Keratinocyte (primary cell): ENCODE data around the gene MBP. TPM values are rescaled to one million over a fixed set of nuclear protein-coding genes. Genes with fewer than 3 reads are reported as not detected.

ENCODE experiments used
- DNase-seq: peaks from one replicate; pipeline ENCODE4 v3.0.0-alpha.2; 2011; ENCODE audit warnings: low read depth, missing footprints, low spot score
- FAIRE-seq: peaks from 2 replicates; lab custom pipeline; 2011; peaks lifted over from hg19 to GRCh38; lab: Jason Lieb, UNC
- H2AFZ ChIP-seq: 2 replicates; pipeline ENCODE4 v1.6.0; 2012; ENCODE audit warnings: low read length, control low read depth, inconsistent platforms; ENCODE audit not compliant: control insufficient read depth
- H3K27ac ChIP-seq: 2 replicates; pipeline ENCODE4 v1.5.1; 2011; ENCODE audit warnings: low read length; ENCODE audit not compliant: control insufficient read depth, insufficient read depth
- H3K27me3 ChIP-seq: 3 replicates; pipeline ENCODE4 v1.6.0; 2011; ENCODE audit warnings: low read length; ENCODE audit not compliant: control insufficient read depth, insufficient read depth; ENCODE audit errors: extremely low read depth
- H3K36me3 ChIP-seq, 2 experiments: 2 replicates in 1 of 2; 3 replicates in 1 of 2; pipeline ENCODE4 v1.5.1; 2011; ENCODE audit warnings: low read length in 2 of 2, mild to moderate bottlenecking in 1 of 2; ENCODE audit not compliant: control insufficient read depth in 2 of 2, insufficient read depth in 2 of 2; ENCODE audit errors: extremely low read depth in 1 of 2
- H3K4me1 ChIP-seq: 3 replicates; pipeline ENCODE4 v1.5.1; 2011; ENCODE audit warnings: low read length; ENCODE audit not compliant: control insufficient read depth, insufficient read depth; ENCODE audit errors: extremely low read depth
- H3K4me2 ChIP-seq: 3 replicates; pipeline ENCODE4 v1.6.0; 2011; ENCODE audit warnings: low read depth, low read length; ENCODE audit not compliant: control insufficient read depth, insufficient read depth; ENCODE audit errors: extremely low read depth
- H3K4me3 ChIP-seq, 3 experiments: fragments of 200-600 bp in 1 of 3; sonication (generic) in 1 of 3; 2 replicates in 2 of 3; 3 replicates in 1 of 3; pipeline ENCODE4 v1.5.1; 2011 to 2016; ENCODE audit warnings: low read length in 3 of 3, mild to moderate bottlenecking in 3 of 3, control low read depth in 2 of 3, inconsistent platforms in 1 of 3, low read depth in 1 of 3, mixed read lengths in 1 of 3, mixed run types in 1 of 3, moderate library complexity in 1 of 3; ENCODE audit not compliant: control insufficient read depth in 2 of 3, insufficient read depth in 2 of 3; ENCODE audit errors: extremely low read depth in 1 of 3
- H3K79me2 ChIP-seq: 2 replicates; pipeline ENCODE4 v1.6.0; 2012; ENCODE audit warnings: low read length; ENCODE audit not compliant: control insufficient read depth, insufficient read depth
- H3K9ac ChIP-seq: 3 replicates; pipeline ENCODE4 v1.6.0; 2011; ENCODE audit warnings: low read length; ENCODE audit not compliant: control insufficient read depth, insufficient read depth; ENCODE audit errors: extremely low read depth
- H3K9me1 ChIP-seq: 3 replicates; pipeline ENCODE4 v1.6.0; 2011; ENCODE audit warnings: low read length; ENCODE audit not compliant: control insufficient read depth, insufficient read depth; ENCODE audit errors: extremely low read depth
- H3K9me3 ChIP-seq: 2 replicates; pipeline ENCODE4 v1.5.1; 2012; ENCODE audit warnings: low read depth, low read length; ENCODE audit not compliant: control insufficient read depth
- H4K20me1 ChIP-seq: 3 replicates; pipeline ENCODE4 v1.6.0; 2011; ENCODE audit warnings: low read length; ENCODE audit not compliant: control insufficient read depth, insufficient read depth; ENCODE audit errors: extremely low read depth
- EZH2 ChIP-seq: IDR thresholded peaks from one replicate; pipeline ENCODE4 v1.6.1; 2012; ENCODE audit warnings: inconsistent platforms, mild to moderate bottlenecking, low read length, moderate library complexity
- dilution Hi-C: fragments of 300-500 bp; cut with MboI; formaldehyde crosslinking; loops from one replicate; pipeline ENCODE4 v1.7.0; 2020; ENCODE audit warnings: low sequenced_read_pairs; ENCODE audit not compliant: extremely low pct_ligation_motif_present
- polyA plus RNA-seq, 5 experiments: library from polyadenylated mRNA; depleted of rRNA in 3 of 5; stranded (reverse) in 3 of 5; stranded (forward) in 1 of 5; unstranded in 1 of 5; fragments of >200 nt; gene quantifications; 1 replicate in 1 of 5; 2 replicates in 3 of 5; 3 replicates in 1 of 5; pipeline versions ENCODE4 v1.2.1 to v1.2.3, GENCODE V29; 2011 to 2012; ENCODE audit warnings: missing spikeins in 2 of 5, low read depth in 1 of 5, low replicate concordance in 1 of 5
- TF ChIP-seq, protein P1 (sequence below), 3 experiments: IDR thresholded peaks in 1 of 3; conservative IDR thresholded peaks in 1 of 3; optimal IDR thresholded peaks in 1 of 3; 2 replicates in 2 of 3; 3 replicates in 1 of 3; pipeline versions ENCODE3 to v1.5.1; 2011; ENCODE audit warnings: low read length in 3 of 3, mild to moderate bottlenecking in 3 of 3, moderate library complexity in 2 of 3, control low read depth in 1 of 3, inconsistent platforms in 1 of 3; ENCODE audit not compliant: insufficient read depth in 2 of 3; ENCODE audit errors: extremely low read depth in 1 of 3

Gene MBP
- polyA plus RNA-seq, 1 donor (not counting 4 experiments of a cell fraction or from before 2014, with no cell fraction given), result 38.7 TPM

GRCh38 chr18:77143196-77143595, 10.6 kb upstream of the MBP start:
- no peaks in the 10 kb centered on the region for H3K36me3 ChIP-seq
- H2AFZ ChIP-seq, result no peak overlapping the region
- no peak overlapping the region for H3K4me2 ChIP-seq
- H3K4me1 ChIP-seq, result peaks cover 28% of the 10 kb centered on the region
- no peaks in the 10 kb centered on the region for H3K9me1 ChIP-seq
- H3K9ac ChIP-seq, result no peak overlapping the region
- no peak overlapping the region for H3K27ac ChIP-seq
- peaks cover 3% of the 10 kb centered on the region for H3K9me3 ChIP-seq
- H3K4me3 ChIP-seq, result no peak overlapping the region
- TF ChIP-seq, protein P1, sequence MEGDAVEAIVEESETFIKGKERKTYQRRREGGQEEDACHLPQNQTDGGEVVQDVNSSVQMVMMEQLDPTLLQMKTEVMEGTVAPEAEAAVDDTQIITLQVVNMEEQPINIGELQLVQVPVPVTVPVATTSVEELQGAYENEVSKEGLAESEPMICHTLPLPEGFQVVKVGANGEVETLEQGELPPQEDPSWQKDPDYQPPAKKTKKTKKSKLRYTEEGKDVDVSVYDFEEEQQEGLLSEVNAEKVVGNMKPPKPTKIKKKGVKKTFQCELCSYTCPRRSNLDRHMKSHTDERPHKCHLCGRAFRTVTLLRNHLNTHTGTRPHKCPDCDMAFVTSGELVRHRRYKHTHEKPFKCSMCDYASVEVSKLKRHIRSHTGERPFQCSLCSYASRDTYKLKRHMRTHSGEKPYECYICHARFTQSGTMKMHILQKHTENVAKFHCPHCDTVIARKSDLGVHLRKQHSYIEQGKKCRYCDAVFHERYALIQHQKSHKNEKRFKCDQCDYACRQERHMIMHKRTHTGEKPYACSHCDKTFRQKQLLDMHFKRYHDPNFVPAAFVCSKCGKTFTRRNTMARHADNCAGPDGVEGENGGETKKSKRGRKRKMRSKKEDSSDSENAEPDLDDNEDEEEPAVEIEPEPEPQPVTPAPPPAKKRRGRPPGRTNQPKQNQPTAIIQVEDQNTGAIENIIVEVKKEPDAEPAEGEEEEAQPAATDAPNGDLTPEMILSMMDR (optimal IDR thresholded peaks at IDR 0.05 in 1 of 3, IDR thresholded peaks at IDR 0.05 in 1 of 3, conservative IDR thresholded peaks at IDR 0.05 in 1 of 3; ENCODE audit: extremely low read depth in 1 of 3, insufficient read depth in 2 of 3, low read length in 3 of 3), result no peak
- TF ChIP-seq EZH2, result no peak
- DNase-seq, result no peak
- H3K27me3 ChIP-seq, result no peaks in the 10 kb centered on the region
- no peaks in the 10 kb centered on the region for H3K79me2 ChIP-seq
- H4K20me1 ChIP-seq, result no peaks in the 10 kb centered on the region
- dilution Hi-C loops, result no loop called here
- FAIRE-seq, result no peak

DNA sequence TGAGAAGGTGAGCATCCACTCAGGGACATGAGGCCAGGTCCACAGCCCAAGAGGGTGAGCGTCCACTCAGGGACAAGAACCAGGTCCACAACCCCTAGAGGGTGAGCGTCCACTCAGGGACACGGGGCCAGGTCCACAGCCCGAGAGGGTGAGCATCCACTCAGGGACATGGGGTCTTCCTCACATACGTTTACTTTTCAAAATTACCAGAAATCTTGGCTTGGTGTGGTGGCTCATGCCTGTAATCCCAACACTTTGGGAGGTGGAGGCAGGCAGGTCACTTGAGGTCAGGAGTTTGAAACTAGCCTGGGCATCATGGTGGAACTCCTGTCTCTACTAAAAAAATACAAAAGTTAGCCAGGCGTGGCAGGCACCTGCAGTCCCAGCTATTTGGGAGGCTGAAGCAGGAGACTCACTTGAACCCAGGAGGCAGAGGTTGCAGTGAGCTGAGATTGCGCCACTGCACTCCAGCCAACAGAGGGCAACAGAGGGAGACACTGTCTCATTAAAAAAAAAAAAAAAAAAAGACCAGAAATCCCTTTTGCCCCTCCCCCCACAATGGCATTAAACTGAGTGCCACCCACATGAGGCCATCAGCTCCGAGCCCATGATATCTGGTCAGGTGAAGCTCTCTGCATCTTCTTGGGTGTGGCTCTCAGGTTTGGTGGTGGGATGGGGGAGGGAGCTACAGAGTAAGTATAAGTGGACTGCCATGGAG, 9.0 kb upstream of the MBP start:
- H3K9me1 ChIP-seq, result no peaks in the 10 kb centered on the region
- no peak overlapping the region for H3K27ac ChIP-seq
- H4K20me1 ChIP-seq, result no peaks in the 10 kb centered on the region
- no peak for FAIRE-seq
- dilution Hi-C loops, result no loop called here
- no peak for TF ChIP-seq EZH2
- TF ChIP-seq, protein P1 (optimal IDR thresholded peaks at IDR 0.05 in 1 of 3, IDR thresholded peaks at IDR 0.05 in 1 of 3, conservative IDR thresholded peaks at IDR 0.05 in 1 of 3; ENCODE audit: extremely low read depth in 1 of 3, insufficient read depth in 2 of 3, low read length in 3 of 3), result peak in 1 of 3 experiments; percentile 11
- H3K9me3 ChIP-seq, result peaks cover 3% of the 10 kb centered on the region
- no peak overlapping the region for H3K9ac ChIP-seq
- no peak overlapping the region for H3K4me2 ChIP-seq
- H3K27me3 ChIP-seq, result no peaks in the 10 kb centered on the region
- no peaks in the 10 kb centered on the region for H3K79me2 ChIP-seq
- H2AFZ ChIP-seq, result no peak overlapping the region
- no peak overlapping the region for H3K4me3 ChIP-seq
- H3K36me3 ChIP-seq, result no peaks in the 10 kb centered on the region
- peaks cover 13% of the 10 kb centered on the region for H3K4me1 ChIP-seq
- DNase-seq, result no peak
